ENCODE results near the gene FUBP3.

The FUBP3 gene

GRCh38 chr9:130634801-130635200, 55.4 kb downstream of the FUBP3 start:
- no peak for DNase-seq

GRCh38 chr9:130635306-130635705, 55.9 kb downstream of the FUBP3 start:
- DNase-seq = no peak

- DNase-seq = no peak
Measured at GRCh38 chr9:130635721-130636647, 56.6 kb downstream of the FUBP3 start.

- no peak for DNase-seq
Measured at GRCh38 chr9:130636648-130637020, 57.3 kb downstream of the FUBP3 start.

GRCh38 chr9:130638284-130639123, 59.1 kb downstream of the FUBP3 start:
- DNase-seq = no peak

- DNase-seq = no peak
Measured at GRCh38 chr9:130639124-130639765, 59.9 kb downstream of the FUBP3 start.

- DNase-seq = no peak
Measured at GRCh38 chr9:130639866-130640555, 60.6 kb downstream of the FUBP3 start.

- no peak for DNase-seq
Measured at GRCh38 chr9:130640681-130641080, 61.3 kb downstream of the FUBP3 start.

GRCh38 chr9:130642926-130643325, 63.5 kb downstream of the FUBP3 start:
- no peak for DNase-seq

- no peak for DNase-seq
Measured at GRCh38 chr9:130651221-130651620, 71.8 kb downstream of the FUBP3 start.

- DNase-seq = no peak
Measured at GRCh38 chr9:130651752-130652151, 72.4 kb downstream of the FUBP3 start.

GRCh38 chr9:130654879-130655278, 75.5 kb downstream of the FUBP3 start:
- DNase-seq = no peak

GRCh38 chr9:130658893-130659698, 79.7 kb downstream of the FUBP3 start:
- DNase-seq = no peak

- DNase-seq = no peak
Measured at GRCh38 chr9:130659699-130660248, 80.4 kb downstream of the FUBP3 start.

- no peak for DNase-seq
Measured at GRCh38 chr9:130660326-130660682, 80.9 kb downstream of the FUBP3 start.

- DNase-seq = no peak
Measured at GRCh38 chr9:130660683-130661450, 81.5 kb downstream of the FUBP3 start.

GRCh38 chr9:130661451-130662098, 82.2 kb downstream of the FUBP3 start:
- peak; percentile 8 for DNase-seq

GRCh38 chr9:130662099-130662969, 83.0 kb downstream of the FUBP3 start:
- no peak for DNase-seq

GRCh38 chr9:130662970-130663257, 83.5 kb downstream of the FUBP3 start:
- no peak for DNase-seq

Data from NCI-H146 (cell line).